HG03565 (cell line): ENCODE data around the gene ZNF473.
"Not testable (repeated sequence)": the region's sequence is repeated elsewhere in the genome, so short reads cannot be mapped to it uniquely, and the experiment has no call there.

Experiments used
- ATAC-seq: cut with Tn5 transposase; IDR thresholded peaks from one replicate; pipeline ENCODE4 v1.9.1; 2021; ENCODE audit warnings: mild to moderate bottlenecking, moderate library complexity; ENCODE audit not compliant: unreplicated experiment

ZNF473 gene

GRCh38 chr19:50097884-50098283 is 72.1 kb downstream of the ZNF473 start:
- ATAC-seq = not testable (repeated sequence)

GRCh38 chr19:50098892-50099291 is 73.1 kb downstream of the ZNF473 start:
- not testable (repeated sequence) for ATAC-seq

GRCh38 chr19:50099696-50100095 is 73.9 kb downstream of the ZNF473 start:
- ATAC-seq = not testable (repeated sequence)

GRCh38 chr19:50100946-50101345 is 75.1 kb downstream of the ZNF473 start:
- ATAC-seq = not testable (repeated sequence)
